Endothelial cell of umbilical vein (primary cell): Measurements from ENCODE around the gene RAB31. TPM values are rescaled to one million over a fixed set of nuclear protein-coding genes. Genes with fewer than 3 reads are reported as not detected.

Experiments used
- BruUV-seq: library from RNA; stranded (reverse); fragments of 400-500 nt; replicated peaks from 2 replicates; lab custom pipeline; 2021; lab: Mats Ljungman, UMichigan
- CTCF ChIA-PET: fragments of 300-600, 350-600 bp; sonication (Branson Sonifier 250); formaldehyde crosslinking; loops from one replicate; lab custom pipeline; 2021; ENCODE audit warnings: antibody characterized with exemption, inconsistent platforms; lab: Charles Lee
- POLR2A ChIA-PET: fragments of 300-600, 350-600 bp; sonication (Branson Sonifier 250); formaldehyde crosslinking; loops from one replicate; lab custom pipeline; 2021; ENCODE audit warnings: antibody characterized with exemption, inconsistent platforms; lab: Charles Lee
- DNase-seq: peaks from one replicate; pipeline ENCODE4 v3.0.0-alpha.2; 2011; ENCODE audit warnings: low read depth, low spot score
- FAIRE-seq: peaks from 2 replicates; lab custom pipeline; 2011; peaks lifted over from hg19 to GRCh38; lab: Jason Lieb, UNC
- H2AFZ ChIP-seq: 2 replicates; pipeline ENCODE4 v1.6.0; 2012; ENCODE audit warnings: low read depth, low read length, control low read depth, inconsistent platforms
- H3K27ac ChIP-seq: 2 replicates; pipeline ENCODE4 v1.5.1; 2011; ENCODE audit warnings: low read depth, mild to moderate bottlenecking, control low read depth, low read length, moderate library complexity; ENCODE audit not compliant: insufficient read depth
- H3K27me3 ChIP-seq, 2 experiments: 2 replicates each; pipeline versions ENCODE4 v1.6.0 to v1.6.1; 2011; ENCODE audit warnings: low read length in 2 of 2, mixed read lengths in 1 of 2; ENCODE audit not compliant: control insufficient read depth in 2 of 2, insufficient read depth in 2 of 2
- H3K36me3 ChIP-seq, 2 experiments: 2 replicates in 1 of 2; 3 replicates in 1 of 2; pipeline ENCODE4 v1.5.1; 2011; ENCODE audit warnings: low read length in 2 of 2, mild to moderate bottlenecking in 1 of 2, moderate library complexity in 1 of 2; ENCODE audit not compliant: control insufficient read depth in 2 of 2, insufficient read depth in 2 of 2; ENCODE audit errors: extremely low read depth in 1 of 2
- H3K4me1 ChIP-seq: 3 replicates; pipeline ENCODE4 v1.5.1; 2011; ENCODE audit warnings: mild to moderate bottlenecking, low read length; ENCODE audit not compliant: control insufficient read depth, insufficient read depth; ENCODE audit errors: extremely low read depth
- H3K4me2 ChIP-seq: 2 replicates; pipeline ENCODE4 v1.6.1; 2011; ENCODE audit warnings: low read length, control low read depth, mixed read lengths; ENCODE audit not compliant: insufficient read depth
- H3K4me3 ChIP-seq, 3 experiments: fragments of 200-600 bp in 1 of 3; sonication (generic), shearing (Covaris generic) in 1 of 3; replicated peaks in 1 of 3; 2 replicates each; pipeline ENCODE4 v1.5.1; 2011 to 2016; ENCODE audit warnings: control low read depth in 3 of 3, low read length in 3 of 3, mild to moderate bottlenecking in 2 of 3, inconsistent platforms in 1 of 3, low read depth in 1 of 3, moderate library complexity in 1 of 3; ENCODE audit not compliant: insufficient read depth in 1 of 3
- H3K79me2 ChIP-seq: 2 replicates; pipeline ENCODE4 v1.6.0; 2012; ENCODE audit warnings: low read length, inconsistent platforms; ENCODE audit not compliant: control insufficient read depth, insufficient read depth
- H3K9ac ChIP-seq: replicated peaks from 2 replicates; pipeline ENCODE3; 2011; ENCODE audit warnings: low read length, control low read depth; ENCODE audit not compliant: insufficient read depth; ENCODE audit errors: extremely low read depth
- H3K9me1 ChIP-seq: replicated peaks from 3 replicates; pipeline ENCODE4 v1.6.0; 2011; ENCODE audit warnings: mild to moderate bottlenecking, low read length; ENCODE audit not compliant: control insufficient read depth, insufficient read depth; ENCODE audit errors: extremely low read depth
- H3K9me3 ChIP-seq: replicated peaks from 2 replicates; pipeline ENCODE4 v1.5.1; 2012; ENCODE audit warnings: low read length, inconsistent platforms; ENCODE audit not compliant: control insufficient read depth, insufficient read depth
- H4K20me1 ChIP-seq: replicated peaks from 2 replicates; pipeline ENCODE3; 2011; ENCODE audit warnings: mild to moderate bottlenecking, low read length; ENCODE audit not compliant: control insufficient read depth, insufficient read depth; ENCODE audit errors: extremely low read depth
- EZH2 ChIP-seq: IDR thresholded peaks from 2 replicates; pipeline ENCODE4 v1.6.1; 2012; ENCODE audit warnings: borderline replicate concordance, low read depth, mild to moderate bottlenecking, moderate library complexity, low read length, inconsistent platforms; ENCODE audit not compliant: severe bottlenecking
- FOS ChIP-seq: IDR thresholded peaks from 2 replicates; pipeline ENCODE4 v1.6.1; 2011; ENCODE audit warnings: mild to moderate bottlenecking, low read length, moderate library complexity, borderline replicate concordance; ENCODE audit not compliant: insufficient read depth
- GATA2 ChIP-seq: IDR thresholded peaks from 2 replicates; pipeline ENCODE4 v1.7.0; 2011; ENCODE audit warnings: low read depth, mild to moderate bottlenecking, moderate library complexity, mixed read lengths, low read length; ENCODE audit not compliant: insufficient read length, insufficient read depth
- JUN ChIP-seq: IDR thresholded peaks from 2 replicates; pipeline ENCODE4 v1.6.1; 2011; ENCODE audit warnings: borderline replicate concordance, low read depth; ENCODE audit not compliant: insufficient read length, insufficient read depth
- MYC ChIP-seq: IDR thresholded peaks from one replicate; pipeline ENCODE4 v1.6.1; 2011; ENCODE audit warnings: mild to moderate bottlenecking, low read depth, low read length
- POLR2A ChIP-seq: IDR thresholded peaks from 2 replicates; pipeline ENCODE4 v1.6.1; 2012; ENCODE audit warnings: low read depth, mild to moderate bottlenecking, control low read depth, low read length
- POLR2AphosphoS5 ChIP-seq: IDR thresholded peaks from 2 replicates; pipeline ENCODE4 v1.6.1; 2012; ENCODE audit warnings: low read depth, mild to moderate bottlenecking, control low read depth, low read length, moderate library complexity; ENCODE audit not compliant: insufficient read depth
- dilution Hi-C: fragments of 300-500 bp; cut with MboI; formaldehyde crosslinking; loops from one replicate; pipeline ENCODE4 v1.15.0; 2019; ENCODE audit warnings: low sequenced_read_pairs; ENCODE audit not compliant: extremely low pct_ligation_motif_present
- intact Hi-C: fragments of 100-400 bp; cut with micrococcal nuclease; formaldehyde crosslinking; loops from one replicate; pipeline ENCODE4 v1.10.0; 2022
- polyA plus RNA-seq, 4 experiments: library from polyadenylated mRNA; depleted of rRNA in 3 of 4; stranded (reverse) in 3 of 4; unstranded in 1 of 4; fragments of >200 nt; gene quantifications; 2 replicates each; pipeline versions ENCODE4 v1.2.1 to v1.2.3, GENCODE V29; 2011 to 2012; ENCODE audit warnings: missing spikeins in 1 of 4
- total RNA-seq: library from RNA; stranded (reverse); gene quantifications from 2 replicates; pipeline ENCODE4 v1.2.3, GENCODE V29; 2021
- TF ChIP-seq, protein P1 (sequence below), 2 donors: IDR thresholded peaks; 1 replicate in 1 of 2; 2 replicates in 1 of 2; pipeline ENCODE4 v1.5.1; 2011; ENCODE audit warnings: low read length in 2 of 2, mild to moderate bottlenecking in 2 of 2, moderate library complexity in 2 of 2, control low read depth in 1 of 2, inconsistent platforms in 1 of 2, low read depth in 1 of 2; ENCODE audit not compliant: insufficient read depth in 1 of 2; ENCODE audit errors: extremely low read depth in 1 of 2
- TF ChIP-seq, protein P2 (sequence below): IDR thresholded peaks from 2 replicates; pipeline ENCODE4 v1.6.1; 2011; ENCODE audit not compliant: insufficient read depth, insufficient read length

Gene RAB31
- total and polyA plus RNA-seq, 2 donors (not counting 3 experiments of a cell fraction or from before 2014, with no cell fraction given) = 30.5 TPM

DNA sequence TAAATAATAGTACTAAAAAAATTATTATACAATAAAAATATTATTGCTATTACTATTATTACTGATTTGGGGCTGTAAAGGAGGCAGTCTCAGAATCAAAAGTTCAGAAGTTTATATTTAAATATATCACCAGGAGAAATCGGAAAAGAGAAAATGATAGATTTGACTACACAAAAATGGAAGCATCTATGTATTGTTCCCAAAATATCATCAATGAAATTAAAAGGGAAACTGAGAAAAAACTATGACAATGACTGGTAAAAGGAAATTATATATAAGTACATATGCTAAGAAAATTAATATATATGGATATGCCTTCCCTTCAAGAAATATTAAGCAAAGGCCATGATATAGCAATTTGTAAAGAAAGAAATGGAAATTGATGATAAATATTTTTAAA, 170.0 kb downstream of the RAB31 start:
- no peak overlapping the region for H3K27ac ChIP-seq
- ChIA-PET CTCF (interaction anchor here (1.6 kb wide), 1 partner anchor 36 kb away, joined by 7 read pairs; the partner anchor contains the start of gene VAPA), POLR2A (no interaction called here)
- H3K9me1 ChIP-seq = no peaks in the 10 kb centered on the region
- no peak overlapping the region for H3K4me3 ChIP-seq
- H3K36me3 ChIP-seq = no peaks in the 10 kb centered on the region
- no TSS peak for BruUV-seq
- no peak for FAIRE-seq
- dilution Hi-C loops = no loop called here
- H4K20me1 ChIP-seq = no peaks in the 10 kb centered on the region
- H3K79me2 ChIP-seq = no peaks in the 10 kb centered on the region
- peaks cover 27% of the 10 kb centered on the region for H3K4me1 ChIP-seq
- DNase-seq = no peak
- intact Hi-C loops = no loop called here
- no peak overlapping the region for H2AFZ ChIP-seq
- no peaks in the 10 kb centered on the region for H3K9me3 ChIP-seq
- no peak overlapping the region for H3K9ac ChIP-seq
- TF ChIP-seq FOS (no peak), POLR2A (no peak), EZH2 (no peak), JUN (no peak)
- H3K27me3 ChIP-seq = no peaks in the 10 kb centered on the region
- H3K4me2 ChIP-seq = no peak overlapping the region

DNA sequence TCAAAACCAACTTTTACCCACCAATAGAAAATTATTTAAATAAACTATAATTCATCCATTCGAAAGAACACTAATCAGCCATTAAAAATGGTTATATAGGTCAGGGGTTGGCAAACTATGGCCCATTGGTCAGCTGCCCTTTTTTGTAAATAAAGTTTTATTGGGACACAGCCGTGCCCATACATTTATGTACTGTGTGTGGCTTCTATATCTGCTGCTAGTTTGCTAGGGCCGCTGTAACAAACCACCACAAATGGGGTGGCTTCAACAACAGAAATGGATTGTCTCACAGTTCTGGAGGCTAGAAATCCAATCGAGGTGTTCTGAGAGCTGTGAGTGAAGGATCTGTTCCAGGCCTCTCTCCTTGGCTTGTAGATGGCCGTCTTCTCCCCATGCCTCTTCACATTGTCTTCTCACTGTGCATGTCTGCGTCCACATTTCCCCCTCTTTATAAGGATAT, 170.7 kb downstream of the RAB31 start:
- no peaks in the 10 kb centered on the region for H3K36me3 ChIP-seq
- ChIA-PET CTCF (no interaction called here), POLR2A (no interaction called here)
- H3K27me3 ChIP-seq = no peaks in the 10 kb centered on the region
- DNase-seq (no peak), FAIRE-seq (no peak)
- H2AFZ ChIP-seq = no peak overlapping the region
- no peaks in the 10 kb centered on the region for H3K79me2 ChIP-seq
- dilution Hi-C loops = no loop called here
- H3K9me1 ChIP-seq = no peaks in the 10 kb centered on the region
- no peaks in the 10 kb centered on the region for H3K9me3 ChIP-seq
- no peak overlapping the region for H3K9ac ChIP-seq
- H3K4me2 ChIP-seq = no peak overlapping the region
- no peak overlapping the region for H3K4me3 ChIP-seq
- intact Hi-C loops = no loop called here
- no peak for TF ChIP-seq JUN
- TF ChIP-seq EZH2 = no peak
- TF ChIP-seq GATA2 = no peak
- TF ChIP-seq POLR2A = no peak
- TF ChIP-seq POLR2AphosphoS5 = no peak
- no peak for TF ChIP-seq MYC
- TF ChIP-seq, protein P1, sequence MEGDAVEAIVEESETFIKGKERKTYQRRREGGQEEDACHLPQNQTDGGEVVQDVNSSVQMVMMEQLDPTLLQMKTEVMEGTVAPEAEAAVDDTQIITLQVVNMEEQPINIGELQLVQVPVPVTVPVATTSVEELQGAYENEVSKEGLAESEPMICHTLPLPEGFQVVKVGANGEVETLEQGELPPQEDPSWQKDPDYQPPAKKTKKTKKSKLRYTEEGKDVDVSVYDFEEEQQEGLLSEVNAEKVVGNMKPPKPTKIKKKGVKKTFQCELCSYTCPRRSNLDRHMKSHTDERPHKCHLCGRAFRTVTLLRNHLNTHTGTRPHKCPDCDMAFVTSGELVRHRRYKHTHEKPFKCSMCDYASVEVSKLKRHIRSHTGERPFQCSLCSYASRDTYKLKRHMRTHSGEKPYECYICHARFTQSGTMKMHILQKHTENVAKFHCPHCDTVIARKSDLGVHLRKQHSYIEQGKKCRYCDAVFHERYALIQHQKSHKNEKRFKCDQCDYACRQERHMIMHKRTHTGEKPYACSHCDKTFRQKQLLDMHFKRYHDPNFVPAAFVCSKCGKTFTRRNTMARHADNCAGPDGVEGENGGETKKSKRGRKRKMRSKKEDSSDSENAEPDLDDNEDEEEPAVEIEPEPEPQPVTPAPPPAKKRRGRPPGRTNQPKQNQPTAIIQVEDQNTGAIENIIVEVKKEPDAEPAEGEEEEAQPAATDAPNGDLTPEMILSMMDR (IDR thresholded peaks at IDR 0.05; ENCODE audit: extremely low read depth in 1 of 2, insufficient read depth in 1 of 2, low read depth in 1 of 2, low read length in 2 of 2) = no peak
- TF ChIP-seq, protein P2, sequence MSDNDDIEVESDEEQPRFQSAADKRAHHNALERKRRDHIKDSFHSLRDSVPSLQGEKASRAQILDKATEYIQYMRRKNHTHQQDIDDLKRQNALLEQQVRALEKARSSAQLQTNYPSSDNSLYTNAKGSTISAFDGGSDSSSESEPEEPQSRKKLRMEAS = no peak
- BruUV-seq = no TSS peak
- no peak overlapping the region for H3K27ac ChIP-seq
- peaks cover 27% of the 10 kb centered on the region for H3K4me1 ChIP-seq
- no peaks in the 10 kb centered on the region for H4K20me1 ChIP-seq
